K562 (cell line): ENCODE results near the gene PLIN5. TPM values are rescaled to one million over a fixed set of nuclear protein-coding genes. Genes with fewer than 3 reads are reported as not detected.

Experiments
- DLX4 ChIP-seq: fragments of 250-450 bp; sonication (Bioruptor Pico); IDR thresholded peaks from 2 replicates; pipeline ENCODE4 v1.6.1; 2021; ENCODE audit warnings: mild to moderate bottlenecking
- HMGXB4 ChIP-seq: sonication (generic); formaldehyde crosslinking; IDR thresholded peaks from 2 replicates; pipeline ENCODE4 v1.8.1; 2023; ENCODE audit warnings: mild to moderate bottlenecking, missing genetic modification reagents
- ILF3 ChIP-seq: fragments of 450-650 bp; IDR thresholded peaks from 2 replicates; pipeline ENCODE4 v1.6.1; 2018; ENCODE audit warnings: antibody characterized with exemption, mild to moderate bottlenecking, moderate library complexity, borderline replicate concordance
- MNT ChIP-seq, 2 experiments: fragments of 450-650 bp; conservative IDR thresholded peaks; 2 replicates each; pipeline ENCODE4 v1.6.1; 2017; ENCODE audit warnings: mild to moderate bottlenecking in 2 of 2, moderate library complexity in 2 of 2
- NR2C2 ChIP-seq, 2 experiments: fragments of 200-800 bp in 1 of 2; sonication (Bioruptor generic) in 1 of 2; sonication (generic) in 1 of 2; formaldehyde crosslinking in 1 of 2; IDR thresholded peaks; 2 replicates each; pipeline versions ENCODE4 v1.6.1 to v1.8.0; 2016 to 2022; ENCODE audit warnings: mild to moderate bottlenecking in 1 of 2, missing compliant biosample characterization in 1 of 2, missing genetic modification characterization in 1 of 2, missing genetic modification reagents in 1 of 2
- PKNOX1 ChIP-seq: fragments of 450-650 bp; IDR thresholded peaks from 2 replicates; pipeline ENCODE4 v1.6.1; 2016
- SMAD1 ChIP-seq: fragments of 150-350 bp; IDR thresholded peaks from 2 replicates; pipeline ENCODE4 v1.6.1; 2014; ENCODE audit warnings: low read length, low read depth; ENCODE audit not compliant: partially characterized antibody
- SNAPC5 ChIP-seq: fragments of 250-450 bp; sonication (Bioruptor Pico); IDR thresholded peaks from 2 replicates; pipeline ENCODE4 v1.8.0; 2021; ENCODE audit warnings: moderate library complexity, mild to moderate bottlenecking, inconsistent platforms
- SP1 ChIP-seq: sonication (generic); formaldehyde crosslinking; IDR thresholded peaks from 2 replicates; pipeline ENCODE4 v1.8.1; 2022; ENCODE audit warnings: mild to moderate bottlenecking, missing genetic modification reagents
- SREBF1 ChIP-seq: fragments of 150-350 bp; IDR thresholded peaks from 2 replicates; pipeline ENCODE4 v1.6.1; 2014; ENCODE audit warnings: antibody characterized with exemption, low read depth, low read length, borderline replicate concordance
- ZBTB12 ChIP-seq: fragments of 250-450 bp; sonication (Bioruptor Pico); IDR thresholded peaks from 2 replicates; pipeline ENCODE4 v1.4.0; 2020
- ZBTB43 ChIP-seq: sonication (generic); formaldehyde crosslinking; IDR thresholded peaks from 2 replicates; pipeline ENCODE4 v1.8.0; 2023; ENCODE audit warnings: mild to moderate bottlenecking, missing genetic modification reagents
- ZFP1 ChIP-seq: fragments of 450-650 bp; formaldehyde crosslinking; IDR thresholded peaks from 2 replicates; pipeline ENCODE4 v1.4.0; 2020; ENCODE audit warnings: mild to moderate bottlenecking, mixed read lengths
- ZNF239 ChIP-seq: fragments of 250-450 bp; sonication (Bioruptor Pico); IDR thresholded peaks from 2 replicates; pipeline ENCODE4 v1.4.0; 2020; ENCODE audit warnings: mild to moderate bottlenecking
- ZNF398 ChIP-seq: fragments of 250-450 bp; sonication (Bioruptor Pico); IDR thresholded peaks from 2 replicates; pipeline ENCODE4 v1.8.0; 2021; ENCODE audit warnings: moderate library complexity, mild to moderate bottlenecking, inconsistent platforms
- ZNF668 ChIP-seq: fragments of 250-450 bp; sonication (Bioruptor Pico); IDR thresholded peaks from 2 replicates; pipeline ENCODE4 v1.8.0; 2022; ENCODE audit warnings: mild to moderate bottlenecking, inconsistent platforms
- polyA plus RNA-seq, 8 experiments: library from polyadenylated mRNA; depleted of rRNA in 4 of 8; stranded (reverse) in 5 of 8; unstranded in 3 of 8; fragments of >200 nt; fragmentation: Nextera tagmentation in 2 of 8; fragmentation: Illumina TruSeq in 1 of 8; extraction: Ambion mirVana in 2 of 8; extraction: Trizol in 1 of 8; gene quantifications; 2 replicates each; pipeline versions ENCODE4 v1.2.1 to v1.2.3, GENCODE V29; 2011 to 2014; ENCODE audit warnings: inconsistent platforms in 1 of 8, missing spikeins in 1 of 8
- total RNA-seq, 7 experiments: library from RNA; depleted of rRNA in 6 of 7; stranded (reverse); fragments of >200 nt in 6 of 7; fragmentation: Illumina TruSeq in 2 of 7; extraction: Trizol in 2 of 7; gene quantifications; 2 replicates each; pipeline versions ENCODE4 v1.2.1 to v1.2.3, GENCODE V29; 2011 to 2021; ENCODE audit warnings: low replicate concordance in 1 of 7

The PLIN5 gene
- total and polyA plus RNA-seq, 9 of the 15 experiments (the other 6 are each of a cell fraction or from before 2014, with no cell fraction given): 0.04 to 1.3 (median 0.50) TPM

GRCh38 chr19:4534836-4535658, at the start of gene PLIN5 (continued):
- TF ChIP-seq MNT (conservative IDR thresholded peaks at IDR 0.05) (peak; percentile 50 to 73; a peak in 3 of 4 replicates), PKNOX1 (no peak), ZBTB43 (CRISPR knock-in tag) (no peak), DLX4 (CRISPR knock-in tag) (no peak), SNAPC5 (CRISPR knock-in tag) (no peak), SREBF1 (no peak), SP1 (CRISPR knock-in tag) (peak; percentile 64), ZNF239 (CRISPR knock-in tag) (no peak), ZNF668 (no peak), ZBTB12 (CRISPR knock-in tag) (no peak), NR2C2 (CRISPR knock-in tag; IDR thresholded peaks at IDR 0.05) (no peak), NR2C2 (tag; IDR thresholded peaks at IDR 0.05) (no peak), ZFP1 (CRISPR knock-in tag) (no peak), ILF3 (no peak), HMGXB4 (CRISPR knock-in tag) (no peak), SMAD1 (no peak), ZNF398 (CRISPR knock-in tag) (no peak)
